OCI-LY7 (cell line): ENCODE data around the gene RO60. TPM values are rescaled to one million over a fixed set of nuclear protein-coding genes. Genes with fewer than 3 reads are reported as not detected.

ENCODE experiments used
- BruUV-seq: library from RNA; stranded (reverse); fragments of 400-500 nt; replicated peaks from 2 replicates; lab custom pipeline; 2021; lab: Mats Ljungman, UMichigan
- CTCF ChIA-PET: fragments of 300-600 bp; sonication (Branson Sonifier 250); formaldehyde crosslinking; loops from one replicate; lab custom pipeline; 2022; ENCODE audit warnings: antibody characterized with exemption; ENCODE audit not compliant: unreplicated experiment; lab: Charles Lee
- POLR2A ChIA-PET: fragments of 300-600 bp; sonication (Branson Sonifier 250); formaldehyde crosslinking; loops from one replicate; lab custom pipeline; 2022; ENCODE audit warnings: antibody characterized with exemption; lab: Charles Lee
- DNase-seq: peaks from one replicate; pipeline ENCODE4 v3.0.0-alpha.2; 2015; ENCODE audit warnings: low spot score
- H2AFZ ChIP-seq: fragments of 200-600 bp; sonication (generic), shearing (Covaris generic); 2 replicates; pipeline ENCODE4 v1.6.1; 2014; ENCODE audit warnings: mild to moderate bottlenecking, antibody characterized with exemption, low read length, moderate library complexity
- H3K27ac ChIP-seq: fragments of 200-600 bp; sonication (generic); 2 replicates; pipeline ENCODE4 v1.5.1; 2014; ENCODE audit warnings: mixed run types, low read depth, mild to moderate bottlenecking, moderate library complexity, low read length, inconsistent platforms; ENCODE audit not compliant: poor library complexity, severe bottlenecking
- H3K36me3 ChIP-seq: fragments of 200-600 bp; sonication (generic); 2 replicates; pipeline ENCODE4 v1.6.1; 2014; ENCODE audit warnings: mild to moderate bottlenecking, antibody characterized with exemption, low read length, moderate library complexity, mixed read lengths; ENCODE audit not compliant: insufficient read depth
- H3K4me1 ChIP-seq: fragments of 200-600 bp; sonication (generic); 2 replicates; pipeline ENCODE4 v1.5.1; 2014; ENCODE audit warnings: mild to moderate bottlenecking, low read length; ENCODE audit not compliant: insufficient read depth, poor library complexity, severe bottlenecking
- H3K4me2 ChIP-seq: fragments of 200-600 bp; sonication (generic); 2 replicates; pipeline ENCODE4 v1.6.1; 2014; ENCODE audit warnings: mild to moderate bottlenecking, low read length
- H3K4me3 ChIP-seq: fragments of 200-600 bp; sonication (generic); 2 replicates; pipeline ENCODE4 v1.5.1; 2014; ENCODE audit warnings: mild to moderate bottlenecking, low read depth, low read length; ENCODE audit not compliant: poor library complexity, severe bottlenecking
- H3K79me2 ChIP-seq: fragments of 200-600 bp; sonication (generic); 2 replicates; pipeline ENCODE4 v1.6.1; 2016; ENCODE audit warnings: low read depth, mild to moderate bottlenecking, low read length, moderate library complexity, mixed read lengths; ENCODE audit not compliant: insufficient read depth
- H3K9me2 ChIP-seq: fragments of 200-600 bp; sonication (generic); 2 replicates; pipeline ENCODE4 v1.6.1; 2016; ENCODE audit warnings: mild to moderate bottlenecking, low read length, mixed read lengths; ENCODE audit not compliant: insufficient read depth
- H3K9me3 ChIP-seq: fragments of 200-600 bp; sonication (generic); 2 replicates; pipeline ENCODE4 v1.6.1; 2014; ENCODE audit warnings: mild to moderate bottlenecking, mixed run types, low read length, mixed read lengths
- H4K20me1 ChIP-seq: fragments of 200-600 bp; sonication (generic); 2 replicates; pipeline ENCODE4 v1.6.1; 2014; ENCODE audit warnings: mild to moderate bottlenecking, antibody characterized with exemption, low read length, moderate library complexity, mixed read lengths; ENCODE audit not compliant: insufficient read depth
- EZH2phosphoT487 ChIP-seq: fragments of 200-600 bp; sonication (generic); IDR thresholded peaks from 2 replicates; pipeline ENCODE4 v1.6.1; 2018; ENCODE audit warnings: low read depth, borderline replicate concordance, mild to moderate bottlenecking, mixed run types, antibody characterized with exemption, low read length, moderate library complexity, mixed read lengths
- intact Hi-C: fragments of 100-400 bp; cut with micrococcal nuclease; formaldehyde crosslinking; loops from one replicate; pipeline ENCODE4 v1.10.0; 2022; ENCODE audit not compliant: unreplicated experiment
- total RNA-seq, 2 experiments: library from RNA; depleted of rRNA in 1 of 2; stranded (reverse); fragments of >200 nt in 1 of 2; shearing (Covaris generic) in 1 of 2; gene quantifications; 2 replicates each; pipeline ENCODE4 v1.2.3, GENCODE V29; 2014 to 2022
- TF ChIP-seq, protein P1 (sequence below): fragments of 200-600 bp; sonication (generic); conservative IDR thresholded peaks from 2 replicates; pipeline ENCODE4 v1.5.1; 2014; ENCODE audit warnings: mild to moderate bottlenecking, antibody characterized with exemption, low read length, moderate library complexity, mixed read lengths

The RO60 gene
- total RNA-seq, 2 experiments from 2014 or later, result 70.4 to 83.3 TPM

- ChIA-PET CTCF (interaction anchor here (1.0 kb wide), 1 partner anchor 46 kb away, joined by 3 read pairs; the partner anchor contains the start of gene UCHL5), POLR2A (interaction anchor here (1.0 to 3.9 kb wide), 6 partner anchors 11 to 476 kb away, joined by 3 to 18 read pairs (median 6); partner anchors contain the start of genes RO60 and UCHL5)
- intact Hi-C loops, result no loop called here
- H3K36me3 ChIP-seq, result peaks cover 17% of the 10 kb centered on the region
- H3K4me2 ChIP-seq, result peak overlapping the region; percentile 92
- H3K4me3 ChIP-seq, result peak overlapping the region; percentile 84
- TF ChIP-seq EZH2phosphoT487, result no peak
- TF ChIP-seq, protein P1, sequence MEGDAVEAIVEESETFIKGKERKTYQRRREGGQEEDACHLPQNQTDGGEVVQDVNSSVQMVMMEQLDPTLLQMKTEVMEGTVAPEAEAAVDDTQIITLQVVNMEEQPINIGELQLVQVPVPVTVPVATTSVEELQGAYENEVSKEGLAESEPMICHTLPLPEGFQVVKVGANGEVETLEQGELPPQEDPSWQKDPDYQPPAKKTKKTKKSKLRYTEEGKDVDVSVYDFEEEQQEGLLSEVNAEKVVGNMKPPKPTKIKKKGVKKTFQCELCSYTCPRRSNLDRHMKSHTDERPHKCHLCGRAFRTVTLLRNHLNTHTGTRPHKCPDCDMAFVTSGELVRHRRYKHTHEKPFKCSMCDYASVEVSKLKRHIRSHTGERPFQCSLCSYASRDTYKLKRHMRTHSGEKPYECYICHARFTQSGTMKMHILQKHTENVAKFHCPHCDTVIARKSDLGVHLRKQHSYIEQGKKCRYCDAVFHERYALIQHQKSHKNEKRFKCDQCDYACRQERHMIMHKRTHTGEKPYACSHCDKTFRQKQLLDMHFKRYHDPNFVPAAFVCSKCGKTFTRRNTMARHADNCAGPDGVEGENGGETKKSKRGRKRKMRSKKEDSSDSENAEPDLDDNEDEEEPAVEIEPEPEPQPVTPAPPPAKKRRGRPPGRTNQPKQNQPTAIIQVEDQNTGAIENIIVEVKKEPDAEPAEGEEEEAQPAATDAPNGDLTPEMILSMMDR, result no peak
- DNase-seq, result peak; percentile 27
- H3K4me1 ChIP-seq, result peaks cover 15% of the 10 kb centered on the region
- BruUV-seq, result no TSS peak
- H3K9me2 ChIP-seq, result no peaks in the 10 kb centered on the region
- H3K27ac ChIP-seq, result peak overlapping the region; percentile 23
- peak overlapping the region; percentile 97 for H2AFZ ChIP-seq
- no peaks in the 10 kb centered on the region for H3K79me2 ChIP-seq
- no peaks in the 10 kb centered on the region for H3K9me3 ChIP-seq
- H4K20me1 ChIP-seq, result no peaks in the 10 kb centered on the region
These were observed 45.1 kb downstream of the RO60 start for GRCh38 chr1:193104502-193104906.

DNA sequence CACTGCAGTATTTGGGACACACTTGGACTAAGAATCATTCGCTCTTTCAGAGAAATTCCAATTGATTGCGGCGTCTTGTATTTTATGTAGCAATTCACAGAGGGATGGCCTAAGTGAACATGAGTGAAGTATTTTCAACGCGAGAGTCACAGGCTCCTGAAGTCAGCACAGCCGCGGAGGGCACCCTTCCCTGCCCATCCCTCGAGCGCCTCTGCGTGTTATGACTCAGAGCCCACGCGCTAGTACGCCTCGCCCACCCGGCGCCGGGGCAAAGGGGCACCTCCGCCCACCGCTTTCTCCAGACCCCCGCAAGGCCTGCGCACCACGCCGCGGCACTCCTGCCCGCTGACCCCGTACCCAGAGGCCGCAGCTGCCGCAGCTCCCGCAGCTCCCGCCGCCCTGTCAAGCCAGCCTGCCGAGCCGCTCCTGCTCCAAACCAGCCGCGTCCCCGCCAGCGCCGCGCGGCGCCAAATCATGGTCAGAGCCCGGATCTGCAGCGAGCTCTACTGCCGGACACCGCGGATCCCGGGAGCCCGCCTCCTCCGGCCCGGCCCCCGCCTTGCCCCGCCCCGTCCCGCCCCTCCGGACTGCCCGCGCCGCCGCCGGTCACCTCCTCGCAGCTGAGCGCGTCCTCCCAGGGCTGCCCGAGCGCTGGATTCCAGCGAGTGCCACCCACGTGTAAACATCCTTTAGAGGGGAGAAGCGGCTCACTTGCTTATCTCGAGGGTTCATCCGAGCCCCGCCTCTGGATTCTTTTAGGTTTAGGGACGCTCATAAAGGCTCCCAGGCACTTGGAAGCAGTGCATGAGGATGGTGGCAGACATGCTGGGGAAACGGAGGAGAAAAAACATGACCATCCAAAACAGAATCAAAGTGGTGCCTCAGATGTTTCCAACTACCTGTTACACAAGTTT, 45.8 kb downstream of the RO60 start, which contains the start of gene GLRX2:
TSS of gene GLRX2 (minus strand) at position 508 of the 914 bp plus-strand sequence. CDS start at position 476, 32 bp downstream.
- peak within 1 kb of the TSS; percentile 84 for H3K4me3 ChIP-seq
- H4K20me1 ChIP-seq, result no peaks in the 10 kb centered on the region
- no TSS peak for BruUV-seq
- CTCF ChIA-PET, result interaction anchor here (0.6 to 1.0 kb wide), 2 partner anchors 46 kb away, joined by 3 to 7 read pairs; partner anchors contain the start of gene UCHL5
- peak within 1 kb of the TSS; percentile 92 for H3K4me2 ChIP-seq
- intact Hi-C loops, result loop anchor here (1.0 kb wide), 2 partner anchors 16 to 46 kb away; partner anchors contain the start of genes RO60 and UCHL5
- no peaks in the 10 kb centered on the region for H3K9me3 ChIP-seq
- H2AFZ ChIP-seq, result peak within 1 kb of the TSS; percentile 97
- peaks cover 15% of the 10 kb centered on the region for H3K4me1 ChIP-seq
- no peaks in the 10 kb centered on the region for H3K79me2 ChIP-seq
- TF ChIP-seq, protein P1, result peak; percentile 42
- no peak for TF ChIP-seq EZH2phosphoT487
- H3K27ac ChIP-seq, result peak within 1 kb of the TSS; percentile 23
- peaks cover 10% of the 10 kb centered on the region for H3K36me3 ChIP-seq
- DNase-seq, result peak; percentile 75
- POLR2A ChIA-PET, result interaction anchor here (0.5 to 3.9 kb wide), 10 partner anchors 8 to 477 kb away, joined by 3 to 18 read pairs (median 5); partner anchors contain the start of genes RO60 and UCHL5
- no peaks in the 10 kb centered on the region for H3K9me2 ChIP-seq
